WTC11 (cell line): ENCODE results near the gene GMEB2. TPM values are rescaled to one million over a fixed set of nuclear protein-coding genes. Genes with fewer than 3 reads are reported as not detected.

Experiments
- ATAC-seq: fragments of 200-7000 bp; cut with Tn5 transposase; 2 replicates; pipeline ENCODE4 v1.10.0; 2021; ENCODE audit warnings: mild to moderate bottlenecking, moderate library complexity
- CTCF ChIA-PET: fragments of 300-600 bp; sonication (Branson Sonifier 250); formaldehyde crosslinking; loops from one replicate; lab custom pipeline; 2021; ENCODE audit warnings: antibody characterized with exemption; lab: Charles Lee
- POLR2A ChIA-PET: fragments of 350-600 bp; sonication (Branson Sonifier 250); formaldehyde crosslinking; loops from one replicate; lab custom pipeline; 2021; ENCODE audit warnings: antibody characterized with exemption; lab: Charles Lee
- DNase-seq: peaks from one replicate; pipeline ENCODE4 v3.0.0; 2021; ENCODE audit warnings: low spot score
- H3K27ac Mint-ChIP-seq: 2 replicates; pipeline ENCODE4 v1.8.0; 2021; ENCODE audit warnings: mixed read lengths
- H3K27me3 Mint-ChIP-seq: 2 replicates; pipeline ENCODE4 v1.8.0; 2021; ENCODE audit warnings: low read depth, mild to moderate bottlenecking, moderate library complexity, mixed read lengths
- H3K36me3 Mint-ChIP-seq: 2 replicates; pipeline ENCODE4 v1.8.0; 2021; ENCODE audit warnings: mixed read lengths
- H3K4me1 Mint-ChIP-seq: 2 replicates; pipeline ENCODE4 v1.8.0; 2022; ENCODE audit warnings: mixed read lengths
- H3K4me3 Mint-ChIP-seq: 2 replicates; pipeline ENCODE4 v1.8.0; 2021; ENCODE audit warnings: mild to moderate bottlenecking, moderate library complexity, mixed read lengths
- H3K9me3 Mint-ChIP-seq: 2 replicates; pipeline ENCODE4 v1.8.0; 2021; ENCODE audit warnings: mixed read lengths
- CREB1 ChIP-seq: sonication (generic); formaldehyde crosslinking; IDR thresholded peaks from 2 replicates; pipeline ENCODE4 v1.8.0; 2023; ENCODE audit warnings: mild to moderate bottlenecking, missing genetic modification reagents
- E2F4 ChIP-seq: sonication (generic); formaldehyde crosslinking; IDR thresholded peaks from 2 replicates; pipeline ENCODE4 v1.8.1; 2022; ENCODE audit warnings: low read depth, mild to moderate bottlenecking, moderate library complexity, missing genetic modification reagents, borderline replicate concordance
- ETV6 ChIP-seq: sonication (generic); formaldehyde crosslinking; IDR thresholded peaks from 2 replicates; pipeline ENCODE4 v1.8.1; 2022; ENCODE audit warnings: mild to moderate bottlenecking, missing genetic modification reagents
- FOXK1 ChIP-seq: sonication (generic); formaldehyde crosslinking; IDR thresholded peaks from 2 replicates; pipeline ENCODE4 v1.8.0; 2022; ENCODE audit warnings: mild to moderate bottlenecking, moderate library complexity, missing genetic modification reagents
- GABPB1 ChIP-seq: sonication (generic); formaldehyde crosslinking; IDR thresholded peaks from 2 replicates; pipeline ENCODE4 v1.8.1; 2023; ENCODE audit warnings: mild to moderate bottlenecking, missing genetic modification reagents
- GRHL2 ChIP-seq: fragments of 250-450 bp; sonication (Bioruptor Pico); IDR thresholded peaks from 2 replicates; pipeline ENCODE4 v1.8.0; 2022; ENCODE audit warnings: mild to moderate bottlenecking, moderate library complexity; ENCODE audit not compliant: insufficient replicate concordance, severe bottlenecking
- GTF2I ChIP-seq: fragments of 250-450 bp; sonication (Bioruptor Pico); conservative IDR thresholded peaks from 2 replicates; pipeline ENCODE4 v1.4.0; 2021; ENCODE audit warnings: mild to moderate bottlenecking
- IRF1 ChIP-seq: sonication (generic); formaldehyde crosslinking; IDR thresholded peaks from 2 replicates; pipeline ENCODE4 v1.8.0; 2023; ENCODE audit warnings: missing genetic modification reagents
- PRRX2 ChIP-seq: fragments of 250-450 bp; sonication (Bioruptor Pico); IDR thresholded peaks from 2 replicates; pipeline ENCODE4 v1.8.0; 2021; ENCODE audit warnings: mild to moderate bottlenecking
- SOX15 ChIP-seq: fragments of 250-450 bp; sonication (Bioruptor Pico); IDR thresholded peaks from 2 replicates; pipeline ENCODE4 v1.9.0; 2021; ENCODE audit warnings: mild to moderate bottlenecking
- TCF7 ChIP-seq: sonication (generic); formaldehyde crosslinking; IDR thresholded peaks from 2 replicates; pipeline ENCODE4 v1.8.0; 2022; ENCODE audit warnings: mild to moderate bottlenecking, low read depth, missing genetic modification reagents, moderate library complexity
- TEAD1 ChIP-seq: sonication (generic); formaldehyde crosslinking; IDR thresholded peaks from 2 replicates; pipeline ENCODE4 v1.8.0; 2022; ENCODE audit warnings: mild to moderate bottlenecking, missing genetic modification reagents
- TEAD4 ChIP-seq: sonication (generic); formaldehyde crosslinking; IDR thresholded peaks from 2 replicates; pipeline ENCODE4 v1.8.0; 2022; ENCODE audit warnings: mild to moderate bottlenecking, missing genetic modification reagents
- USF1 ChIP-seq: sonication (generic); formaldehyde crosslinking; IDR thresholded peaks from 2 replicates; pipeline ENCODE4 v1.8.0; 2022; ENCODE audit warnings: mild to moderate bottlenecking, missing genetic modification reagents
- USF2 ChIP-seq: sonication (generic); formaldehyde crosslinking; IDR thresholded peaks from 2 replicates; pipeline ENCODE4 v1.8.1; 2023; ENCODE audit warnings: mild to moderate bottlenecking, missing genetic modification reagents, moderate library complexity
- ZBTB43 ChIP-seq: sonication (generic); formaldehyde crosslinking; IDR thresholded peaks from 2 replicates; pipeline ENCODE4 v1.8.1; 2023; ENCODE audit warnings: mild to moderate bottlenecking, missing genetic modification reagents
- ZNF121 ChIP-seq: sonication (generic); formaldehyde crosslinking; IDR thresholded peaks from 2 replicates; pipeline ENCODE4 v1.8.0; 2023; ENCODE audit warnings: missing genetic modification reagents
- ZNF396 ChIP-seq: fragments of 250-450 bp; sonication (Bioruptor Pico); IDR thresholded peaks from 2 replicates; pipeline ENCODE4 v1.8.0; 2021; ENCODE audit warnings: mild to moderate bottlenecking, moderate library complexity, borderline replicate concordance
- ZNF416 ChIP-seq: fragments of 250-450 bp; sonication (Bioruptor Pico); IDR thresholded peaks from 2 replicates; pipeline ENCODE4 v1.9.0; 2021; ENCODE audit warnings: mild to moderate bottlenecking, inconsistent platforms
- ZNF512 ChIP-seq: sonication (generic); formaldehyde crosslinking; IDR thresholded peaks from 2 replicates; pipeline ENCODE4 v1.8.1; 2022; ENCODE audit warnings: missing genetic modification reagents, borderline replicate concordance
- ZNF532 ChIP-seq: fragments of 250-450 bp; sonication (Bioruptor Pico); IDR thresholded peaks from 2 replicates; pipeline ENCODE4 v1.9.0; 2021; ENCODE audit warnings: mild to moderate bottlenecking, borderline replicate concordance
- ZSCAN18 ChIP-seq: fragments of 250-450 bp; sonication (Bioruptor Pico); IDR thresholded peaks from 2 replicates; pipeline ENCODE4 v2.1.2; 2022; ENCODE audit warnings: mild to moderate bottlenecking, moderate library complexity
- total RNA-seq: library from RNA; stranded (reverse); gene quantifications from 3 replicates; pipeline ENCODE4 v1.2.3, GENCODE V29; 2021

GMEB2 gene
- total RNA-seq, 1 experiment from 2014 or later, result 14.8 TPM

- TF ChIP-seq GABPB1 (CRISPR knock-in tag), result no peak
- TF ChIP-seq USF1 (CRISPR knock-in tag), result no peak
- no peak for TF ChIP-seq GTF2I
- no peak for TF ChIP-seq GRHL2 (CRISPR knock-in tag)
- no peak for TF ChIP-seq FOXK1 (CRISPR knock-in tag)
- no peak for TF ChIP-seq TEAD4 (CRISPR knock-in tag)
- no peak for TF ChIP-seq ZNF532
- TF ChIP-seq ZNF121 (CRISPR knock-in tag), result no peak
- TF ChIP-seq TCF7 (CRISPR knock-in tag), result no peak
- no peak for TF ChIP-seq E2F4
- no peak for TF ChIP-seq USF2 (CRISPR knock-in tag)
- no peak for TF ChIP-seq ETV6
- no peak for TF ChIP-seq ZNF512 (CRISPR knock-in tag)
- TF ChIP-seq ZNF396 (CRISPR knock-in tag), result no peak
- no peak for TF ChIP-seq ZNF416 (CRISPR knock-in tag)
- TF ChIP-seq SOX15 (CRISPR knock-in tag), result no peak
- no peak for TF ChIP-seq CREB1 (CRISPR knock-in tag)
- TF ChIP-seq, all 79 proteins: peak for 0
- H3K4me3 Mint-ChIP-seq, result no peak overlapping the region
- no peak for DNase-seq
- no peak overlapping the region for H3K27ac Mint-ChIP-seq
- no peaks in the 10 kb centered on the region for H3K9me3 Mint-ChIP-seq
- ChIA-PET POLR2A (no interaction called here), CTCF (interaction anchor here (2.2 kb wide), 1 partner anchor 11 kb away, joined by 15 read pairs; no protein-coding TSS in a partner anchor)
- no peaks in the 10 kb centered on the region for H3K27me3 Mint-ChIP-seq
- ATAC-seq, result no peak
- H3K36me3 Mint-ChIP-seq, result no peaks in the 10 kb centered on the region
- peaks cover 23% of the 10 kb centered on the region for H3K4me1 Mint-ChIP-seq
Measured at GRCh38 chr20:63549019-63549418, 77.9 kb downstream of the GMEB2 start.

- Mint-ChIP-seq H3K27ac (no peak overlapping the region), H3K4me3 (no peak overlapping the region), H3K27me3 (no peaks in the 10 kb centered on the region), H3K36me3 (no peaks in the 10 kb centered on the region), H3K9me3 (no peaks in the 10 kb centered on the region), H3K4me1 (peaks cover 23% of the 10 kb centered on the region)
- POLR2A ChIA-PET, result no interaction called here
- ATAC-seq (no peak), DNase-seq (no peak)
- CTCF ChIA-PET, result interaction anchor here (0.7 to 3.4 kb wide), 3 partner anchors 11 to 150 kb away, joined by 3 to 48 read pairs (median 3); partner anchors contain the start of genes PTK6 and STMN3
- no peak for TF ChIP-seq ZBTB43
- TF ChIP-seq TEAD1, result no peak
- TF ChIP-seq ZSCAN18, result no peak
- TF ChIP-seq E2F4, result no peak
- no peak for TF ChIP-seq TCF7 (CRISPR knock-in tag)
- no peak for TF ChIP-seq PRRX2
- no peak for TF ChIP-seq IRF1 (CRISPR knock-in tag)
- no peak for TF ChIP-seq ETV6
Measured at GRCh38 chr20:63548542-63548941, 78.4 kb downstream of the GMEB2 start.
